ENCODE data around the gene MOSPD3.

Gene MOSPD3

GRCh38 chr7:100575746-100576383 lies 36.5 kb upstream of the MOSPD3 start:
- DNase-seq: no peak

GRCh38 chr7:100576384-100576993 lies 35.9 kb upstream of the MOSPD3 start:
- no peak for DNase-seq

- DNase-seq: no peak
Measured at GRCh38 chr7:100577103-100577502, 35.2 kb upstream of the MOSPD3 start.

DNA sequence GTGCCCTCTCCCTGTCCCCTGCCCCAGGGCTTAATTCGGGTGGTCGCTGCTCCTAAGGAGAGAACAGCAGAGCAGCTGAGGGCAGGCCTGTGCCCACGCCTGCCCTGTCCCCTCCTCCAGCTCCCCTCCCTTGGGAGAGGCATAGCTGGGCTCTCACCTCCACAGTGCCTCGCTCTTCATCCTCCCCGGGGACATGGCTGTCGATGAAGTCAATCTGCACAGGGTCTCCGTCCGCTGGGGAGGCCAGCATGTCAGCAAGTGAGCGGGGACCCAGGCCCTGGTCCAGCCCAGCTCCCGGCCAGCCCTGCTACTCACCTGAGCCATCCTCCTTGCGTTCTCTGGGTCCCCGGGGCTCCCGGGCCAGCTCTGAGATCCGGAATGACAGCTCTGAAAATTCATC lies 34.8 kb upstream of the MOSPD3 start:
- DNase-seq: no peak

DNA sequence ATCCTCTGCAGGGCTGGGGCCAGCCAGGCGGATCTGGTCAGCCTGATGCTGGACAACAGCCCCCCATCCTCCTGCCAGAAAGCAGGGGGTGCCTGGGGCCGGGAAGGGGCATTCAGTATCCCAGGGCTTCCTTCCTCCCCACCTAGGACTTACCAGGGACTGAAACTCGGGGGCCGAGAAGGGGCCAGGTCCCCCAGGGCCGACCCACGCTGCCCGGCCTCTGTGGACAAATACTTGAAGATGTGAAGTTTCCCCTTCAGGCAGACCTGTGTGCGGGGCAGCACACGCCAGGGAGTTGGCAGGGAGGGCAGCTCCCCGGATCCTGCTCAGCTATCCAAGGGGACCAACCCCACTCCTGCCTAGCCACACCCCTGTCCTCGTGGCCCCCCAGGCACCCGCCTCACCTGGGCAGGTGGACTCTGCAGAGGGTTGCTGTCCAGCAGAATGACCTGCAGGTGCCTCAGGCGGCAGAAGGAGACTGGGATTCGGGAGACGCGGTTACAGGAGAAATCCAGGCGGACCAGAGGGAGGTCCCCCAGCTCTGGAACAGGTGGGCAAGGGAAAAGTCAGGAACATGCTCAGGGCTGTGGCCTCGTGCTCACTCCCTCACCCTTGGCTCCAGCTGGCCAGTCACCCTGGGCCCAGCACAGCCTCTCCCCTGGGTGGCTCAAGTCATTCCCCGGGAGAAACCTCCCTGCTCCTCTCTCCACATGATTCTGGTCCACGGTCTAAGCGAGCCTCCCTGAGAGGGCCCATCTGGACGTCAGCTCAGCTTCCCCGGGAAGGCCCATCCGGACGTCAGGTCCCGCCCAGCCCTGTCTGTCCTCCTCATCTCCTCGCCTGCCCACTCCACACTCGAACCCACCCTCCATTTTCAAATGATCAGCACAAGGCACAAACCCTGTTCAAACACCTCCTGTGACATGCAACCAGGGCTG lies 33.8 kb upstream of the MOSPD3 start:
- DNase-seq: no peak

DNA sequence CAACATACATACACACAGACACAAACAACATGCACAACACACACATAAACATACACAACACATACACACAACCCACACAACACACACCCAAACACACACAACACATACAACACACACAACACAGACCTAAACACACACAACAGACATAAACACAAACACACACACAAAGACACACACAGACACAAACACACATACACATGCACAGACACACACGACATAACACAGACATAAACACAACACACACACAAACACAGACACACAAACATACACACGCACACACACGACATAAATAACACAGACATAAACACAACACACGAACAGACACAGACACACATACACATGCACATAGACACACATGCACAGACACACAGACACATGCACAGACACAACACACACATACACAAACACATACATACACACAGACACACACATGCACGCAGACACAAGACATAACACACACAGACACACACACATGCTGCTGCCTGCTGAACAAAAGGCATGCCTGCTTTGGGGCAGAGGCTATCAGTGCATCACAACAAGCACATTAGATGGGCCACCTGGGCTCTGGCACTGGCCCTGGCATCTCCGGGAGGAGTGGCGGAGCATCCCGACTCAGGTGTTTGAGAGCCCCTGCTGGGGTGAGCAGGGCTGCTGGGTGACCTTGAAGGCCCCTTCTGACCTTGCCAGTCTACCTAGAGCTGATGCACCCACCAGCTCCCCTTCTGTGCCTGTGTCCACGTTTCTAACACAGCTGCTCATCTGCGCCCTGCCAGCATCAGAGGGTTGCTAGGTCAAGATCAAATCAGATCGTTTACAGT lies 31.7 kb upstream of the MOSPD3 start:
- no peak for DNase-seq

DNA sequence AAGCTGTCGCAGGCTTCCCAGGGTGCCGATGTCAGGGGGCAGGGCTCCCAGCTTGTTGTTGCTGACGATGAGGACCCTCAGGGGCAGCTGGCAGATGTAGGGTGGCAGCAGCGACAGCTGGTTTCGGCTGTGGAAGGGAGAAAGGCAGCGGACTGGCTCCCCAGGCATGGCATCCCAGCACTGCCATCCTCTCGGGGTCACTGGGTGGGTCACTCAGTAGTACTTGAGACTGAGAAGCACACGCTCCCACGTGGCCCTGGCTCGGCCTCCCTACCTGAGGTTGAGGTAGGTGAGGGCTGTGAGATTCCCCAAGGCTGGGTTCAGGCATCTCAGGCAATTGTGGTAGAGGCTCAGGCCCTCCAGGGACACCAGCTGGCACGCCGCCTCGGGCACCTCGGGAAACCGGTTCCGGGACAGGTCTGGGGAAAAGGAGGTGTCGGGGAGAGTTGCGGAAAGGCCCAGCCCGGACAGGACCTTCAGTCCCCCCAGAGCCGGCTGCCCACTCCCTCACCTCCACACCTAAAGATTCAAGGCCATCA lies 30.2 kb upstream of the MOSPD3 start:
- DNase-seq: no peak

GRCh38 chr7:100582650-100583049 lies 29.7 kb upstream of the MOSPD3 start:
- no peak for DNase-seq

DNA sequence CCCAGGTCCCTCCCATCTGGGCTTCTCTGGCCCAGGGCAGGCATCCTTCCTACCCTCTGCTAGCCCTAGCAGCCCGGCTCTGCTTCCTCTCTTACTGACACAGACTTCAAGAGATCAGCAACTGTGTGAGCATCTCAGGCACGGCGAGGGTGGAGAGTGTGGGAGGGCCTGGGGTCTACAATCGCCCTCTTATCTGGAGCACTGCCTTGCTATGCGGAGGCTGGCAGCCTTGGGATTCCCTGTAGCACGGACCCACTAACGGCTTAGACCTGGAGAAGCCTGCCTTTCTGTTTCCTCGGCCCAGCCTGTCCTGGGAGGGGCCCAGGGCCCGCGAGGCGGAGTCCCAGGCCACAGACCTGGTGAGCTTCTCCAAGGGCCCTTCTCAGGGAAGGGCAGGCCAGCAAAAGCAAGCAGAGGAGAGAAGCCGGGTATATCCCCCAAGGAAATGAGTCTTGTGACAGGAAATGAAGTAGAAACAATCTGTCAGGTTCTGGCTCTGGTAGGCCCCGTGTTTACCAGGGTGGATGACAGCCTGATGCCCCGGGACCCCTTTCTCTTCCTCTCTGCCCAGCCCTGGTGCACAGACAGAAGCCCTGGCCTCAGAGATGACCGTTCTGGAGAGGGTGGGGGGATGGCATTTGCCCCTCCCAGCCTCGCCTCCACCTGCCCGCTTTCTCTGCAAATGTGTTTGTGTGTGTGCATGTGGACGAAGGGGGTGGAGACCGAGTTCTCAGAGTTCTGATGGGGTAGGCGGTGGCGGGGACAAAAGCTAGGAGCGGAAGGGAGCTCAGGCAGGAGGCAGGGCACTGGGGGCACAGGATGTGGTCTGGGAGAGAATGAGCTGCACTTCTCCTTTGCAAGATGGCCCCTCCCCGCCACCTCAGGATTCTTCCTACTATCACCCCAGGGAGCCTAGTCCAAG lies 28.9 kb upstream of the MOSPD3 start:
- DNase-seq: no peak

DNA sequence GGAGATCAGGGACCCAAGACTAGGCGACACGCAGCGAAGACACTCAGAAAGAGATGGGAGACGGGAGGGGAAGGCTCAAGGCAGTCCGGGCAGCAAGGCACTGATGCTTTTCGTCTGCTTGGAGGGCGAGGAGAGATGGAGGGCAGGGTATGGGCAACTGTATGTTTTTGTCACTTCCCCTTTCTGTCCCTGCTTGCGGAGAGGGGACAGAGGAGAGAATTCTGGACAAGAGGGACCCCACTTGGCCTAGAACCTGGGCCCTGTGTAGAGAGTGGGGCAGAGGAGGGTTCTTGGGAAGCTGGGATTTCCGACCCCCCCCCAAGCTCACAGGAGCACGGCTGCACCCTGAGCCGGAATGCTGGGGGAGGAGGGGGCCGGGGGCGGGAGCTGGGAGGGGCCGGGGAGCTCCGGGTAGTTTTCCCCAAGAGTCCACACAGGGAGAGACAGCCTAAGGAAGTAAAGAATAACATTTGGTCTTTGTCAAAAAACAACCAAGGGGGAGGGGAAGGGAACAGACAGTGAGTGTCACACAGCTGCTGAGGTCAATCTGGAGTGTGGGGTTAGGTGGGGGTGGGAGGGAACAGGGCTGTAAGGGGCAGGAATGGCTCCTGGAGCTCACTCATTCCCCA lies 28.2 kb upstream of the MOSPD3 start:
- DNase-seq: no peak

- DNase-seq: no peak
Measured at GRCh38 chr7:100584683-100585510, 27.4 kb upstream of the MOSPD3 start.

GRCh38 chr7:100585511-100586265 lies 26.7 kb upstream of the MOSPD3 start, which contains the start of gene LRCH4:
LRCH4 (minus strand) TSS chr7:100586129; CDS start chr7:100586100, 29 bp downstream.
- DNase-seq: no peak

DNA sequence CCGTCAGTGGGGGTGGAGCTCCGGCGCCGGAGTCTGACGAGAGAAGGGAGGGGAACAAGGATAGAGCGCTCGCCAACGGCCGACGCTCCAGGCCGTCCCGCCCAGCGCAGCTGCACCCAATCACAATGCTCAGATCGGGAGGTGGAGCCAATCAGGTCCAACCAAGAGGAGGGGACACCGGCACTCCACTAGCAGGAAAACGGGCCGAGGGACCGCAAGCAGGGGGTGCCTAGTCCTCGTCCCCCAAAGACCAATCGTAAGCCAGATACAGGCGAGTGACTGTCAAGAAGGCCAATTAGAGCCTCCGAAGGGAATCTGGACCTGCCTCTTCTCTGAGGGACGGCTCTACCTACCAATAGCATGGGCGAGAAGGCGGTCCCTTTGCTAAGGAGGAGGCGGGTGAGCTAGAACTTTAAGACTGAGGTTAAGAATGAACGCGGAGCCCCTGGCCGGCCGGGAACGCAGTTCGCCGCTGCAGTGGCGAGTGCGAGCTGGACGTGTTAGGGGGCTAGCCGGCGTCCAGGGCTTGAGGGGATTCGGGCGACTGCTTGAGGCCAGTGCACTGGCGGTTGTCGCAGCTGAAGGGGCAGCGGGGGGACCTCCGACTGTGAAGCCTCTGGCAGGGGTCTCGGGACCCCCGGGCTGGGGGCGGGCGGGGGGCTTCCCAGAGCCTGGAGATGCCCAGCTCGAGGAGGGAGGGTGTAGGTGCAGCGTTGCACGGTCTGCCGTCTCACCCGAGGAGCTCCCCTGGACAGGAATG lies 25.9 kb upstream of the MOSPD3 start, which contains the start of gene FBXO24:
Gene FBXO24, plus strand, starts transcription at position 63 of the 760 bp plus-strand sequence. Its CDS starts 298 bp downstream, at position 361.
- DNase-seq: peak; percentile 99

DNA sequence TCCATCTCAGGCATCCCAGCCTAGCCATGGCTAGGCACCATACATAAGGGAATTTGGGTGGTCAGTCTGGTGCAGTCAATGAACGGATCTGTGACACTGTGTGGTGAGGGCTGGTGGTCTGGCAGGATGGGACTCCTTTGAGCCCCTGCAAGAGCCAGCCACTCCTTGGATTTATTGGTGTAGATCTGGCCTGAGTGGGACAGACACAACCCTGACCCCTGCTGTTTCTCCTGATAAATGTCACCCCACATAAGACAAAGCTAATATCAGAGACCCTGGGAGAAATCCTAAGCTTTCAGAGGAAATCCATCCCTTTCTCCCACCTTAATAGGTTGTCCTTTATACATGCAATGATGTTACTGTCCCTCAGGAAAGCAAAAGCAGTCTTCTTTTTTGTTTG lies 23.9 kb upstream of the MOSPD3 start:
- no peak for DNase-seq

- DNase-seq: no peak
Measured at GRCh38 chr7:100589341-100589947, 22.9 kb upstream of the MOSPD3 start.

GRCh38 chr7:100590077-100590737 lies 22.1 kb upstream of the MOSPD3 start:
- DNase-seq: no peak

GRCh38 chr7:100591596-100591995 lies 20.7 kb upstream of the MOSPD3 start:
- DNase-seq: no peak
